GM18861 (cell line): ENCODE results near the gene HRH2.
"Not testable (repeated sequence)": the region's sequence is repeated elsewhere in the genome, so short reads cannot be mapped to it uniquely, and the experiment has no call there.

Source experiments
- ATAC-seq: cut with Tn5 transposase; IDR thresholded peaks from one replicate; pipeline ENCODE4 v1.9.1; 2021; ENCODE audit not compliant: unreplicated experiment

Gene HRH2

GRCh38 chr5:175711472-175712312 is 53.8 kb downstream of the HRH2 start:
- ATAC-seq = no peak

- ATAC-seq = no peak
These were observed 54.4 kb downstream of the HRH2 start for GRCh38 chr5:175712313-175712680.

GRCh38 chr5:175712681-175713085 is 54.8 kb downstream of the HRH2 start:
- no peak for ATAC-seq

GRCh38 chr5:175713930-175714329 is 56.1 kb downstream of the HRH2 start:
- no peak for ATAC-seq

GRCh38 chr5:175714479-175715085 is 56.7 kb downstream of the HRH2 start:
- ATAC-seq = no peak

- no peak for ATAC-seq
These were observed 58.0 kb downstream of the HRH2 start for GRCh38 chr5:175715627-175716522.

GRCh38 chr5:175717837-175718236 is 60.0 kb downstream of the HRH2 start:
- no peak for ATAC-seq

- no peak for ATAC-seq
These were observed 60.7 kb downstream of the HRH2 start for GRCh38 chr5:175718401-175719108.

- not testable (repeated sequence) for ATAC-seq
These were observed 61.2 kb downstream of the HRH2 start for GRCh38 chr5:175719109-175719432.

GRCh38 chr5:175724314-175725275 is 66.7 kb downstream of the HRH2 start:
- no peak for ATAC-seq

GRCh38 chr5:175728316-175728715 is 70.4 kb downstream of the HRH2 start:
- no peak for ATAC-seq

- ATAC-seq = no peak
These were observed 71.3 kb downstream of the HRH2 start for GRCh38 chr5:175728885-175729828.

GRCh38 chr5:175729829-175730277 is 72.0 kb downstream of the HRH2 start:
- ATAC-seq = peak; percentile 80

- no peak for ATAC-seq
These were observed 73.3 kb downstream of the HRH2 start for GRCh38 chr5:175731172-175731571.

- ATAC-seq = no peak
These were observed 74.0 kb downstream of the HRH2 start for GRCh38 chr5:175731756-175732465.

- no peak for ATAC-seq
These were observed 75.1 kb downstream of the HRH2 start for GRCh38 chr5:175733017-175733416.

GRCh38 chr5:175734016-175734415 is 76.1 kb downstream of the HRH2 start:
- no peak for ATAC-seq

GRCh38 chr5:175734501-175734900 is 76.6 kb downstream of the HRH2 start:
- no peak for ATAC-seq
